ENCODE results near the gene EDN2. TPM values are rescaled to one million over a fixed set of nuclear protein-coding genes. Genes with fewer than 3 reads are reported as not detected.

The EDN2 gene
- total and polyA plus RNA-seq, 2 experiments from 2014 or later = not detected

DNA sequence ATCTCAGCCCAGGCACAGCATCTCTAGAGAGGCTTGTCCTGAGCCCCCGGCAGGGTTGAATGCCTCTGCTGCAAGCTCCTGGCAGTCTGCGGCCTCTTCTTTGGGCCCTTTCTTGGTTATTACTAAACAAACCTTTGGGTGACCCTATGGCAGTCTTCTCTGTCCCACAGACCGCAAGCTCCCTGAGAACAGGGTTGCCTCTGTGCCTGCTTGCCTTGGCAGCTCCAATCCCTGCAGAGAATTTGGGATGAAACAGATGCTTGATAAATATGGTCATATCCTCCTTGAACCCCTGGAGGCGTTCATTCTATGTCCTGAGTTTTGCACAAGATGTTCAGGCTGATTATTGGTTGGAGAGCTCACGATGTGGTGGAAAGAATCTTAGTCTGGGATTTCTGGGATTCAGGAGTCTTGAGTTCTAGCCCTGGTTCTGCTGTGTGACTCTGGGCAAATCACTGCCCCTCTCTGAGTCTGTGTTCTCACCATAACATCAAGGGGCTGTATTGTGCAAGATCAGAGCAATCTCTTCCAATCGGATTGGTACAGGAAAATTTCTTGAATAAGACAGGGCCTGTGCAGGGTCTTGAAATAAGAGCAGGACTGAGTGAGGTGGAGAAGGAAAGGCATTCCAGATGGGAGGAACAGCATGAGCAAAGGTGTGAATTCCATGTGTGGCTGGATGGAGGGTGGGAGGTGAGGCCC is 49.6 kb downstream of the EDN2 start:
- no peak for DNase-seq
- H4K20me1 ChIP-seq (ENCODE audit: insufficient read depth) = no peaks in the 10 kb centered on the region
- TF ChIP-seq EZH2 (IDR thresholded peaks at IDR 0.05; ENCODE audit: insufficient read depth, poor library complexity, severe bottlenecking) (no peak), EZH2phosphoT487 (IDR thresholded peaks at IDR 0.05; ENCODE audit: insufficient read depth, low read depth) (no peak)
- in situ Hi-C loops (cut with MboI) = loop anchor here (10.0 kb wide), 1 partner anchor 170 kb away; no protein-coding TSS in a partner anchor
- no peaks in the 10 kb centered on the region for H3K79me2 ChIP-seq (ENCODE audit: insufficient read depth)
- H3K9me2 ChIP-seq (ENCODE audit: insufficient read depth) = no peaks in the 10 kb centered on the region
- H2AFZ ChIP-seq = no peak overlapping the region
- peaks cover 16% of the 10 kb centered on the region for H3K4me1 ChIP-seq (ENCODE audit: insufficient read depth)
- peaks cover 11% of the 10 kb centered on the region; the same call in 1 of the 2 replicates for H3K27me3 ChIP-seq (replicated peaks; ENCODE audit: insufficient read depth)
- no peak overlapping the region for H3K4me2 ChIP-seq (ENCODE audit: unreplicated experiment)
- no peaks in the 10 kb centered on the region for H3F3A ChIP-seq (ENCODE audit: insufficient read depth)
- no peak overlapping the region for H3K27ac ChIP-seq
- H3K9ac ChIP-seq = no peak overlapping the region
- no peak overlapping the region for H3K4me3 ChIP-seq
- H3K36me3 ChIP-seq (ENCODE audit: low read depth) = no peaks in the 10 kb centered on the region
- 85 to 92% methylated on average over 6 of the region's 6 CpGs for WGBS, 2 experiments (ENCODE audit: low coverage in 1 of 2, low lambda C conversion rate in 2 of 2, missing lambda C conversion rate in 2 of 2)
- no peaks in the 10 kb centered on the region for H3K9me3 ChIP-seq (ENCODE audit: low read depth)

DNA sequence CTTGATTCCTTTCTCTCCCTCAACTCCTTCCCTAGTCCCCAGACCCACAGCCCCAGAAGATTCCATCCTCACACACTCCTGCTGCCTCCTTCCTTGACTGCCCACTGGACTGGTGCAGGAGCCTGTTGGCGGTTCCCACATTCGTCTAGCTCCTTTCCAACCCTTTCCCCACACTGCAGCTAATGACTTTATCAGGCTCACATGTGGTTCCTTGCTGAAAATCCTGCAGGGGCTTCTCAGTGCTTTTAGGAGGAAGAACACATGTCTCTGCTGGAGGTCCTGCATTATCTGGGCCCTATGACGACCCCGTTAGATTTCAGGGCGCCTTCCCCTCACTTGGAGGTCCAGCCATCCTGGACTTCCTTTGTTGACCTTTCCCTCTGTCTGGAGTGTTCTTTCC is 50.2 kb downstream of the EDN2 start:
- Histone ChIP-seq H3K9ac (no peak overlapping the region), H3K27ac (no peak overlapping the region), H4K20me1 (ENCODE audit: insufficient read depth) (no peaks in the 10 kb centered on the region), H3K4me1 (ENCODE audit: insufficient read depth) (peaks cover 16% of the 10 kb centered on the region), H3K9me2 (ENCODE audit: insufficient read depth) (no peaks in the 10 kb centered on the region), H3K36me3 (ENCODE audit: low read depth) (no peaks in the 10 kb centered on the region), H3K27me3 (replicated peaks; ENCODE audit: insufficient read depth) (peaks cover 11% of the 10 kb centered on the region; the same call in 1 of the 2 replicates), H3K79me2 (ENCODE audit: insufficient read depth) (no peaks in the 10 kb centered on the region), H3K4me2 (ENCODE audit: unreplicated experiment) (no peak overlapping the region), H3F3A (ENCODE audit: insufficient read depth) (no peaks in the 10 kb centered on the region), H3K9me3 (ENCODE audit: low read depth) (no peaks in the 10 kb centered on the region), H3K4me3 (no peak overlapping the region), H2AFZ (no peak overlapping the region)
- WGBS, 2 experiments (ENCODE audit: low coverage in 1 of 2, low lambda C conversion rate in 2 of 2, missing lambda C conversion rate in 2 of 2) = 89 to 90% methylated on average over 5 of the region's 5 CpGs
- in situ Hi-C loops (cut with MboI) = loop anchor here (10.0 kb wide), 1 partner anchor 170 kb away; no protein-coding TSS in a partner anchor
- TF ChIP-seq EZH2 (IDR thresholded peaks at IDR 0.05; ENCODE audit: insufficient read depth, poor library complexity, severe bottlenecking) (no peak), EZH2phosphoT487 (IDR thresholded peaks at IDR 0.05; ENCODE audit: insufficient read depth, low read depth) (no peak)
- DNase-seq = no peak

DNA sequence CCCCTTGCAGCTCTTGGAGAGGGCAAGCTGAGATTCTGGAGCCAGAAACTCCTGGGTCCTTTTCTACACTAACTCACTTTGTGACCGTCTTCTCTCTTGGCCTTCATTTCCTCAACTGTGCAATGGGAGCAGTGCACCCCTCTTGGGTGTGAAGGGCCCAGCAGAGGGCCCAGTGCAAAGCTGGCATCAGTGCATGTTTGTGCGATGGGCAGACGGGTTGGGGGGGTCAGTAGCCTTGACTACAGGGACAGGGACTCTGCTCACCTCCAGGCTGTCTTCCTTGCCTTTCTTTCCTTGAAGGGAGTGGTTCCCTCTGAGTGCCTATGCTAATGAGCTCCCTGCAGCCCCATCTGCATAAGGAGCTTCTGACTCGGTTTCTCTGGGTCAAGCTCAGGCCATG is 51.0 kb downstream of the EDN2 start:
- H3K79me2 ChIP-seq (ENCODE audit: insufficient read depth) = no peaks in the 10 kb centered on the region
- H3K9ac ChIP-seq = no peak overlapping the region
- no peaks in the 10 kb centered on the region for H3K9me2 ChIP-seq (ENCODE audit: insufficient read depth)
- H3K27ac ChIP-seq = no peak overlapping the region
- H4K20me1 ChIP-seq (ENCODE audit: insufficient read depth) = no peaks in the 10 kb centered on the region
- H3K4me1 ChIP-seq (ENCODE audit: insufficient read depth) = peaks cover 16% of the 10 kb centered on the region
- TF ChIP-seq EZH2phosphoT487 (IDR thresholded peaks at IDR 0.05; ENCODE audit: insufficient read depth, low read depth) (no peak), EZH2 (IDR thresholded peaks at IDR 0.05; ENCODE audit: insufficient read depth, poor library complexity, severe bottlenecking) (no peak)
- WGBS, 2 experiments (ENCODE audit: low coverage in 1 of 2, low lambda C conversion rate in 2 of 2, missing lambda C conversion rate in 2 of 2) = 71 to 85% methylated on average over 4 of the region's 4 CpGs
- no peaks in the 10 kb centered on the region for H3K36me3 ChIP-seq (ENCODE audit: low read depth)
- no peak overlapping the region for H3K4me3 ChIP-seq
- no peaks in the 10 kb centered on the region for H3F3A ChIP-seq (ENCODE audit: insufficient read depth)
- peaks cover 11% of the 10 kb centered on the region; the same call in 1 of the 2 replicates for H3K27me3 ChIP-seq (replicated peaks; ENCODE audit: insufficient read depth)
- in situ Hi-C loops (cut with MboI) = loop anchor here (10.0 kb wide), 1 partner anchor 169 kb away; no protein-coding TSS in a partner anchor
- H2AFZ ChIP-seq = no peak overlapping the region
- no peak for DNase-seq
- no peaks in the 10 kb centered on the region for H3K9me3 ChIP-seq (ENCODE audit: low read depth)
- H3K4me2 ChIP-seq (ENCODE audit: unreplicated experiment) = peak overlapping the region; percentile 39

GRCh38 chr1:41432481-41433280 is 51.8 kb downstream of the EDN2 start:
- 7 to 11% methylated on average over 17 of the region's 17 CpGs for WGBS, 2 experiments (ENCODE audit: low coverage in 1 of 2, low lambda C conversion rate in 2 of 2, missing lambda C conversion rate in 2 of 2)
- no peak for TF ChIP-seq EZH2phosphoT487 (IDR thresholded peaks at IDR 0.05; ENCODE audit: insufficient read depth, low read depth)
- no peak for TF ChIP-seq EZH2 (IDR thresholded peaks at IDR 0.05; ENCODE audit: insufficient read depth, poor library complexity, severe bottlenecking)
- H3K4me3 ChIP-seq = peak overlapping the region; percentile 21; the same call in 1 of the 2 replicates

More at GRCh38 chr1:41432481-41433280, 51.8 kb downstream of the EDN2 start:
- Histone ChIP-seq H3K9me2 (ENCODE audit: insufficient read depth) (no peaks in the 10 kb centered on the region), H3K4me1 (ENCODE audit: insufficient read depth) (peaks cover 16% of the 10 kb centered on the region), H3K9me3 (ENCODE audit: low read depth) (no peaks in the 10 kb centered on the region), H3K79me2 (ENCODE audit: insufficient read depth) (no peaks in the 10 kb centered on the region), H3F3A (ENCODE audit: insufficient read depth) (no peaks in the 10 kb centered on the region), H4K20me1 (ENCODE audit: insufficient read depth) (no peaks in the 10 kb centered on the region), H3K9ac (no peak overlapping the region), H2AFZ (peak overlapping the region; percentile 40), H3K27me3 (replicated peaks; ENCODE audit: insufficient read depth) (peaks cover 8% of the 10 kb centered on the region; the same call in 1 of the 2 replicates), H3K4me2 (ENCODE audit: unreplicated experiment) (peak overlapping the region; percentile 39), H3K36me3 (ENCODE audit: low read depth) (no peaks in the 10 kb centered on the region), H3K27ac (peak overlapping the region; percentile 6; the same call in 1 of the 2 replicates)
- DNase-seq = peak; percentile 92
- in situ Hi-C loops (cut with MboI) = loop anchor here (10.0 kb wide), 1 partner anchor 168 kb away; no protein-coding TSS in a partner anchor
